SK-N-SH treated with all-trans-retinoic acid at 6 μM for 48 hours (cell line): ENCODE measurements around the gene CAPN1.

Source experiments
- ATAC-seq: fragments of 200-7000 bp; cut with Tn5 transposase; 3 replicates; pipeline ENCODE4 v1.9.1; 2020; ENCODE audit warnings: mild to moderate bottlenecking, moderate library complexity
- ARNTL ChIP-seq: fragments of 450-650 bp; formaldehyde crosslinking; IDR thresholded peaks from 2 replicates; pipeline ENCODE4 v1.5.0; 2020; ENCODE audit warnings: low read depth, mild to moderate bottlenecking, moderate library complexity, borderline replicate concordance
- BACH2 ChIP-seq: fragments of 250-450 bp; sonication (Bioruptor Pico); IDR thresholded peaks from 2 replicates; pipeline ENCODE4 v1.9.0; 2021; ENCODE audit warnings: mild to moderate bottlenecking, borderline replicate concordance
- CSDC2 ChIP-seq: fragments of 250-450 bp; sonication (Bioruptor Pico); IDR thresholded peaks from 2 replicates; pipeline ENCODE4 v1.5.0; 2020; ENCODE audit warnings: mild to moderate bottlenecking, moderate library complexity
- ESRRG ChIP-seq: fragments of 250-450 bp; sonication (Bioruptor Pico); IDR thresholded peaks from 2 replicates; pipeline ENCODE4 v1.6.1; 2021; ENCODE audit warnings: mild to moderate bottlenecking
- ISL1 ChIP-seq: fragments of 250-450 bp; sonication (Bioruptor Pico); IDR thresholded peaks from 2 replicates; pipeline ENCODE4 v2.1.2; 2022; ENCODE audit warnings: mild to moderate bottlenecking, moderate library complexity
- PPARA ChIP-seq: fragments of 250-450 bp; sonication (Bioruptor Pico); IDR thresholded peaks from 2 replicates; pipeline ENCODE4 v1.5.0; 2020; ENCODE audit warnings: mild to moderate bottlenecking, borderline replicate concordance
- RARB ChIP-seq: fragments of 250-450 bp; sonication (Bioruptor Pico); IDR thresholded peaks from 2 replicates; pipeline ENCODE4 v1.8.0; 2021; ENCODE audit warnings: mild to moderate bottlenecking, moderate library complexity
- SNAI2 ChIP-seq: fragments of 250-450 bp; sonication (Bioruptor Pico); IDR thresholded peaks from 2 replicates; pipeline ENCODE4 v1.5.0; 2020; ENCODE audit warnings: mild to moderate bottlenecking, moderate library complexity
- TCF4 ChIP-seq: fragments of 250-450 bp; sonication (Bioruptor Pico); IDR thresholded peaks from 2 replicates; pipeline ENCODE4 v1.8.0; 2021; ENCODE audit warnings: mild to moderate bottlenecking, moderate library complexity, borderline replicate concordance
- TOX ChIP-seq: fragments of 250-450 bp; sonication (Bioruptor Pico); IDR thresholded peaks from 2 replicates; pipeline ENCODE4 v1.8.0; 2021; ENCODE audit warnings: mild to moderate bottlenecking, moderate library complexity, borderline replicate concordance
- ZFP3 ChIP-seq: fragments of 250-450 bp; sonication (Bioruptor Pico); IDR thresholded peaks from 2 replicates; pipeline ENCODE4 v1.5.0; 2020; ENCODE audit warnings: mild to moderate bottlenecking, moderate library complexity
- ZNF565 ChIP-seq: fragments of 450-650 bp; formaldehyde crosslinking; conservative IDR thresholded peaks from 2 replicates; pipeline ENCODE4 v1.5.0; 2020; ENCODE audit warnings: low read depth, mild to moderate bottlenecking, moderate library complexity
- ZNF70 ChIP-seq: fragments of 450-650 bp; formaldehyde crosslinking; IDR thresholded peaks from 2 replicates; pipeline ENCODE4 v1.5.0; 2020; ENCODE audit warnings: mild to moderate bottlenecking, moderate library complexity
- ZNF8 ChIP-seq: fragments of 450-650 bp; formaldehyde crosslinking; IDR thresholded peaks from 2 replicates; pipeline ENCODE4 v1.5.0; 2020; ENCODE audit warnings: mild to moderate bottlenecking, moderate library complexity
- TF ChIP-seq, protein P1 (sequence below): fragments of 250-450 bp; sonication (Bioruptor Pico); IDR thresholded peaks from 2 replicates; pipeline ENCODE4 v1.5.1; 2021; ENCODE audit warnings: mild to moderate bottlenecking, moderate library complexity
- TF ChIP-seq, protein P2 (sequence below): fragments of 250-450 bp; sonication (Bioruptor Pico); IDR thresholded peaks from 2 replicates; pipeline ENCODE4 v1.5.0; 2020; ENCODE audit warnings: mild to moderate bottlenecking, moderate library complexity
- TF ChIP-seq, protein P3 (sequence below): fragments of 250-450 bp; sonication (Bioruptor Pico); IDR thresholded peaks from 2 replicates; pipeline ENCODE4 v1.8.0; 2020; ENCODE audit warnings: mild to moderate bottlenecking, moderate library complexity, borderline replicate concordance
- TF ChIP-seq, protein P4 (sequence below): fragments of 250-450 bp; sonication (Bioruptor Pico); IDR thresholded peaks from 2 replicates; pipeline ENCODE4 v1.5.1; 2020; ENCODE audit warnings: low read depth, mild to moderate bottlenecking, moderate library complexity
- TF ChIP-seq, protein P5 (sequence below): fragments of 250-450 bp; sonication (Bioruptor Pico); IDR thresholded peaks from 2 replicates; pipeline ENCODE4 v1.8.0; 2021; ENCODE audit warnings: low read depth, mild to moderate bottlenecking, moderate library complexity, borderline replicate concordance

The CAPN1 gene

DNA sequence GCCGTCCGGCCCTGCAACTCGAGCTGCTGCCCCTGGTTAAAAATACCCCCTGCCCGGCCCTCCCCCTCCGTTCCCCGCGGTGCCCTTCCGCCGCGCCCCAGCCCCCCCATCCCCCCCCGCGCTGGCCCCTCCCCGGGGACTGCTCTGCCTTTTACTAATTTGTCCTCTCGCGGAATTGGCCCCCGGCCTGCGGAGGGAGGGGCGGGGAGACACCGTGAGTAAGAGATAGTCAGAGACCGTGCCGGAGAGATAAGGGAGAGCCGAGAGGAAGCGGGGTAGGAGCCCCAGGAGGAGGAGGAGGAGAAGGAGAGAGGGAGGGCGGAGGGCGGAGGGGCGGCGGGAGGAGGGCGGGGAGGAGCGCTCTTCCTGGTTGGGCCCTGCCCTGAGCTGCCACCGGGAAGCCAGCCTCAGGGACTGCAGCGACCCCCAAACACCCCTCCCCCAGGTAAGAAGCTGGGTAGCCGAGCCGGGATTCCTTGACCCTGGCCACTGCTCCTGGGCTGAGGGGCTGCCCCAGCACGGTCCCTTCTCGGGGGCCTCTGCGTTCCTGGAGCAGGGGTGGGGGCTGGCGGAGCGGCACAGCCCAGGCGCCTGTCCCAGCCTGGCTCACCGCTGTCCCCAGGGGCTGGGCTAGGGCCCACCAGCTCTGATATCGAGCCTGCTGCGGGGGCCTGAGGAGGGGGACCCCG is at the start of gene CAPN1:
CAPN1 (plus strand) TSS at position 360 of the 689 bp plus-strand sequence. CDS start 774 bp downstream, outside the sequence.
- TF ChIP-seq ISL1 (CRISPR knock-in tag) (no peak), ESRRG (CRISPR knock-in tag) (no peak), ZFP3 (no peak), ARNTL (no peak), ZNF565 (CRISPR knock-in tag) (no peak)
- TF ChIP-seq, protein P1, sequence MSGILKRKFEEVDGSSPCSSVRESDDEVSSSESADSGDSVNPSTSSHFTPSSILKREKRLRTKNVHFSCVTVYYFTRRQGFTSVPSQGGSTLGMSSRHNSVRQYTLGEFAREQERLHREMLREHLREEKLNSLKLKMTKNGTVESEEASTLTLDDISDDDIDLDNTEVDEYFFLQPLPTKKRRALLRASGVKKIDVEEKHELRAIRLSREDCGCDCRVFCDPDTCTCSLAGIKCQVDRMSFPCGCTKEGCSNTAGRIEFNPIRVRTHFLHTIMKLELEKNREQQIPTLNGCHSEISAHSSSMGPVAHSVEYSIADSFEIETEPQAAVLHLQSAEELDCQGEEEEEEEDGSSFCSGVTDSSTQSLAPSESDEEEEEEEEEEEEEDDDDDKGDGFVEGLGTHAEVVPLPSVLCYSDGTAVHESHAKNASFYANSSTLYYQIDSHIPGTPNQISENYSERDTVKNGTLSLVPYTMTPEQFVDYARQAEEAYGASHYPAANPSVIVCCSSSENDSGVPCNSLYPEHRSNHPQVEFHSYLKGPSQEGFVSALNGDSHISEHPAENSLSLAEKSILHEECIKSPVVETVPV (CRISPR knock-in tag): no peak
- ATAC-seq: peak; percentile 74

DNA sequence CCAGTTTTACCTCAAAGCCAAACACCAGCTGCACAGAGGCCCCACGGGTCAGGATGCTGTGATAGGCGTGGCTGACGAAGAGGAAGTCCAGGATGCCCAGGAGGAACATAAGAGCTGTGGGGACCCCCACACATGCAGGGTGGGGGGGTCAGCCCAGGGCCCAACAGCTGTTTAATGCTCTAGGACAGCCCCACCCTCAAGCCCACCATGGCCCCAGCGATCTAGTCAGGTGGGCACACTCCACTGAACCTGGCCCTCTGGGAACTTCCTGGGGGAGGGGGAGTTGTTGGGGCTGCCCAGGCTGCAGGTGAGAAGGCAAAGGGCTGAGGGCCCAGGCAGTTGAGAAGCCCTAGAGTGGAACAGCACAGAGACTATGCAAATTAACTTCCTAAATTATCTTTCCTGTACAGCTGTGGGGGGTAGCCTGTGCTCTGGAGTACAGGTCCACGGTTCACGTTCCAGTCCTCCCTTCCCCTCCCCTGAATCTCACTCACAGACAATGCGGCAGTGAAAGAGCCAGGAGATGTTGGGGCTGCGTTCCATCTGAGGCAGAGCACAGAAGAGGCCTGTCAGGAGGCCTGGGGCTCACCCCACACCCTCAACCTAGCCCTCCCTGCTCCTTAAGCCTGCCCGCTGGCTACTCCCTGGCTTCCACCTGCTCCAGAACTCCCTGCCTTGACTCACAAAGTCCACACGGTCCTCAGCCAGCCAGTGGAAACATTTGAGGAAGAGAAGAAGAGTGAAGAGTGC is 49.3 kb upstream of the CAPN1 start:
- no peak for ATAC-seq
- TF ChIP-seq PPARA (CRISPR knock-in tag) (no peak), ISL1 (CRISPR knock-in tag) (no peak), RARB (no peak), CSDC2 (CRISPR knock-in tag) (no peak), BACH2 (CRISPR knock-in tag) (no peak), ESRRG (CRISPR knock-in tag) (no peak), TOX (CRISPR knock-in tag) (no peak)
- TF ChIP-seq, protein P2, sequence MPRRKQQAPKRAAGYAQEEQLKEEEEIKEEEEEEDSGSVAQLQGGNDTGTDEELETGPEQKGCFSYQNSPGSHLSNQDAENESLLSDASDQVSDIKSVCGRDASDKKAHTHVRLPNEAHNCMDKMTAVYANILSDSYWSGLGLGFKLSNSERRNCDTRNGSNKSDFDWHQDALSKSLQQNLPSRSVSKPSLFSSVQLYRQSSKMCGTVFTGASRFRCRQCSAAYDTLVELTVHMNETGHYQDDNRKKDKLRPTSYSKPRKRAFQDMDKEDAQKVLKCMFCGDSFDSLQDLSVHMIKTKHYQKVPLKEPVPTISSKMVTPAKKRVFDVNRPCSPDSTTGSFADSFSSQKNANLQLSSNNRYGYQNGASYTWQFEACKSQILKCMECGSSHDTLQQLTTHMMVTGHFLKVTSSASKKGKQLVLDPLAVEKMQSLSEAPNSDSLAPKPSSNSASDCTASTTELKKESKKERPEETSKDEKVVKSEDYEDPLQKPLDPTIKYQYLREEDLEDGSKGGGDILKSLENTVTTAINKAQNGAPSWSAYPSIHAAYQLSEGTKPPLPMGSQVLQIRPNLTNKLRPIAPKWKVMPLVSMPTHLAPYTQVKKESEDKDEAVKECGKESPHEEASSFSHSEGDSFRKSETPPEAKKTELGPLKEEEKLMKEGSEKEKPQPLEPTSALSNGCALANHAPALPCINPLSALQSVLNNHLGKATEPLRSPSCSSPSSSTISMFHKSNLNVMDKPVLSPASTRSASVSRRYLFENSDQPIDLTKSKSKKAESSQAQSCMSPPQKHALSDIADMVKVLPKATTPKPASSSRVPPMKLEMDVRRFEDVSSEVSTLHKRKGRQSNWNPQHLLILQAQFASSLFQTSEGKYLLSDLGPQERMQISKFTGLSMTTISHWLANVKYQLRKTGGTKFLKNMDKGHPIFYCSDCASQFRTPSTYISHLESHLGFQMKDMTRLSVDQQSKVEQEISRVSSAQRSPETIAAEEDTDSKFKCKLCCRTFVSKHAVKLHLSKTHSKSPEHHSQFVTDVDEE (CRISPR knock-in tag): no peak
- TF ChIP-seq, protein P1 (CRISPR knock-in tag): no peak
- TF ChIP-seq, protein P3, sequence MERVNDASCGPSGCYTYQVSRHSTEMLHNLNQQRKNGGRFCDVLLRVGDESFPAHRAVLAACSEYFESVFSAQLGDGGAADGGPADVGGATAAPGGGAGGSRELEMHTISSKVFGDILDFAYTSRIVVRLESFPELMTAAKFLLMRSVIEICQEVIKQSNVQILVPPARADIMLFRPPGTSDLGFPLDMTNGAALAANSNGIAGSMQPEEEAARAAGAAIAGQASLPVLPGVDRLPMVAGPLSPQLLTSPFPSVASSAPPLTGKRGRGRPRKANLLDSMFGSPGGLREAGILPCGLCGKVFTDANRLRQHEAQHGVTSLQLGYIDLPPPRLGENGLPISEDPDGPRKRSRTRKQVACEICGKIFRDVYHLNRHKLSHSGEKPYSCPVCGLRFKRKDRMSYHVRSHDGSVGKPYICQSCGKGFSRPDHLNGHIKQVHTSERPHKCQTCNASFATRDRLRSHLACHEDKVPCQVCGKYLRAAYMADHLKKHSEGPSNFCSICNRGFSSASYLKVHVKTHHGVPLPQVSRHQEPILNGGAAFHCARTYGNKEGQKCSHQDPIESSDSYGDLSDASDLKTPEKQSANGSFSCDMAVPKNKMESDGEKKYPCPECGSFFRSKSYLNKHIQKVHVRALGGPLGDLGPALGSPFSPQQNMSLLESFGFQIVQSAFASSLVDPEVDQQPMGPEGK (CRISPR knock-in tag): no peak

DNA sequence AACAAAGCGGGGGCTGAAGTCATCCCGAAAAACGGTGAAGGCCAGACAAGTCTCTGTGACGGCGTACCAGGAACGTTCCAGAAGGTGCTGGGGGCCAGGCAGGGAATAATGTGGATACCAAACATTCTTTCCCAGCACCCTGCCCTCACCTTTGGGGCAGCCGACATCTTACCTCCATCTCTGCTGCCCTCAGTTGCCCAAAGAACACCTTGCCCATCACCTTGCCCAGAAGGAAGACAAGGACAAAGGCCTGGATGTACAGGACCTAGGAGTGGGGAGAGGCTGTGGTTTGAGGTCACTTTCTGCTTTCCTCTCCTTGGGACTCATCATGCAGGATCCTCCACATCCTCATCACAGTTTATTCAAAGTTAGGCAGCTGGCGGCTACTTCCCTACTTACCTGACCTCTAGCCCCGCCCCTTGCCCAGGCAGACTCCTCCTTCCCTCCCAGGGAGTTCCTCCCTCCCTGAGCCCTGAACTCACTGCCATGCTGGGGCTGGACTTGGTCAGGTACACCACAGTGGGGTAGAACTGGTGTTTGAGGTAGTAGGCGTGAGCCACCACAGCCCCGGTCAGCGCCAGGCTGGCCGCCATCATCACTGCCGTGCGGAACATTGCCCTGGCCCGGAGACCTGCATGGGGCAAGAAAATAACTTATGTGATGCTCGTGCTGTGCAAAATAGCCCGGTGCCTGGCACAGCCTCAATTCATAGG is 48.6 kb upstream of the CAPN1 start:
- no peak for ATAC-seq
- TF ChIP-seq ARNTL (no peak), ZFP3 (no peak), ISL1 (CRISPR knock-in tag) (no peak), ZNF8 (CRISPR knock-in tag) (no peak), TCF4 (CRISPR knock-in tag) (no peak), ZNF70 (CRISPR knock-in tag) (no peak), RARB (no peak), BACH2 (CRISPR knock-in tag) (no peak), PPARA (CRISPR knock-in tag) (no peak), TOX (CRISPR knock-in tag) (no peak), SNAI2 (CRISPR knock-in tag) (no peak)
- TF ChIP-seq, protein P4, sequence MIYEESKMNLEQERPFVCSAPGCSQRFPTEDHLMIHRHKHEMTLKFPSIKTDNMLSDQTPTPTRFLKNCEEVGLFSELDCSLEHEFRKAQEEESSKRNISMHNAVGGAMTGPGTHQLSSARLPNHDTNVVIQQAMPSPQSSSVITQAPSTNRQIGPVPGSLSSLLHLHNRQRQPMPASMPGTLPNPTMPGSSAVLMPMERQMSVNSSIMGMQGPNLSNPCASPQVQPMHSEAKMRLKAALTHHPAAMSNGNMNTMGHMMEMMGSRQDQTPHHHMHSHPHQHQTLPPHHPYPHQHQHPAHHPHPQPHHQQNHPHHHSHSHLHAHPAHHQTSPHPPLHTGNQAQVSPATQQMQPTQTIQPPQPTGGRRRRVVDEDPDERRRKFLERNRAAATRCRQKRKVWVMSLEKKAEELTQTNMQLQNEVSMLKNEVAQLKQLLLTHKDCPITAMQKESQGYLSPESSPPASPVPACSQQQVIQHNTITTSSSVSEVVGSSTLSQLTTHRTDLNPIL (CRISPR knock-in tag): no peak
- TF ChIP-seq, protein P1 (CRISPR knock-in tag): no peak
- TF ChIP-seq, protein P5, sequence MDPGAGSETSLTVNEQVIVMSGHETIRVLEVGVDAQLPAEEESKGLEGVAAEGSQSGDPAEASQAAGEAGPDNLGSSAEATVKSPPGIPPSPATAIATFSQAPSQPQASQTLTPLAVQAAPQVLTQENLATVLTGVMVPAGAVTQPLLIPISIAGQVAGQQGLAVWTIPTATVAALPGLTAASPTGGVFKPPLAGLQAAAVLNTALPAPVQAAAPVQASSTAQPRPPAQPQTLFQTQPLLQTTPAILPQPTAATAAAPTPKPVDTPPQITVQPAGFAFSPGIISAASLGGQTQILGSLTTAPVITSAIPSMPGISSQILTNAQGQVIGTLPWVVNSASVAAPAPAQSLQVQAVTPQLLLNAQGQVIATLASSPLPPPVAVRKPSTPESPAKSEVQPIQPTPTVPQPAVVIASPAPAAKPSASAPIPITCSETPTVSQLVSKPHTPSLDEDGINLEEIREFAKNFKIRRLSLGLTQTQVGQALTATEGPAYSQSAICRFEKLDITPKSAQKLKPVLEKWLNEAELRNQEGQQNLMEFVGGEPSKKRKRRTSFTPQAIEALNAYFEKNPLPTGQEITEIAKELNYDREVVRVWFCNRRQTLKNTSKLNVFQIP (CRISPR knock-in tag): no peak
- TF ChIP-seq, protein P3 (CRISPR knock-in tag): no peak
